Esophagus muscularis mucosa (tissue), 3 donors: ENCODE measurements around the gene RPH3AL.

ENCODE experiments used
- CTCF ChIP-seq, 3 experiments: fragments of 200-600 bp in 2 of 3; fragments of 450-650 bp in 1 of 3; sonication (generic) in 2 of 3; IDR thresholded peaks; one replicate each; pipeline ENCODE4 v1.5.1; 2017 to 2019; ENCODE audit warnings: antibody characterized with exemption in 3 of 3, mild to moderate bottlenecking in 2 of 3, moderate library complexity in 1 of 3
- POLR2A ChIP-seq: fragments of 450-650 bp; IDR thresholded peaks from one replicate; pipeline ENCODE4 v1.6.1; 2017; ENCODE audit warnings: antibody characterized with exemption, moderate library complexity, mild to moderate bottlenecking, low read depth

GRCh38 chr17:202501-202951 is 150.1 kb downstream of the RPH3AL start:
- TF ChIP-seq POLR2A (no peak), CTCF (IDR thresholded peaks at IDR 0.05) (no peak)
